Thyroid gland (tissue), 4 donors: ENCODE measurements around the gene MOGAT3.

Experiments used
- CTCF ChIP-seq, 6 experiments: fragments of 200-600 bp in 3 of 6; fragments of 450-650 bp in 3 of 6; sonication (generic) in 3 of 6; IDR thresholded peaks; one replicate each; pipeline ENCODE4 v1.5.1; 2016 to 2019; ENCODE audit warnings: antibody characterized with exemption in 6 of 6, mild to moderate bottlenecking in 2 of 6, inconsistent platforms in 1 of 6, moderate library complexity in 1 of 6
- POLR2A ChIP-seq, 2 donors: fragments of 450-650 bp; IDR thresholded peaks; one replicate each; pipeline ENCODE4 v1.6.1; 2017; ENCODE audit warnings: antibody characterized with exemption in 2 of 2, mild to moderate bottlenecking in 2 of 2, moderate library complexity in 1 of 2

- TF ChIP-seq POLR2A (IDR thresholded peaks at IDR 0.05) = no peak
- no peak for TF ChIP-seq CTCF (IDR thresholded peaks at IDR 0.05)
Measured at GRCh38 chr7:101165958-101166647, 34.7 kb downstream of the MOGAT3 start.
